Activated naive CD4-positive, alpha-beta T cell treated with anti-CD3 and anti-CD28 coated beads, Interleukin-2, amount 10 ng/mL, durations not matched to agents 7 days and 5 days (primary cell): Measurements from ENCODE around the gene OLIG2.

Source experiments
- CTCF ChIA-PET: fragments of 350-600 bp; sonication (Branson Sonifier 250); formaldehyde crosslinking; loops from one replicate; lab custom pipeline; 2021; ENCODE audit warnings: antibody characterized with exemption; lab: Charles Lee
- DNase-seq: peaks from one replicate; pipeline ENCODE4 v3.0.0-alpha.2; 2020
- H3K27ac Mint-ChIP-seq: one replicate; pipeline ENCODE4 v1.8.0; 2021; ENCODE audit warnings: mild to moderate bottlenecking, moderate library complexity, mixed read lengths
- H3K27me3 Mint-ChIP-seq: one replicate; pipeline ENCODE4 v1.8.0; 2021; ENCODE audit warnings: mild to moderate bottlenecking, mixed read lengths
- H3K36me3 Mint-ChIP-seq: one replicate; pipeline ENCODE4 v1.8.0; 2021; ENCODE audit warnings: mixed read lengths
- H3K4me1 Mint-ChIP-seq: one replicate; pipeline ENCODE4 v1.8.0; 2021; ENCODE audit warnings: mixed read lengths
- H3K4me3 Mint-ChIP-seq: one replicate; pipeline ENCODE4 v1.8.0; 2021; ENCODE audit warnings: mild to moderate bottlenecking, moderate library complexity, mixed read lengths
- H3K9me3 Mint-ChIP-seq: one replicate; pipeline ENCODE4 v1.8.0; 2021; ENCODE audit warnings: mixed read lengths

The OLIG2 gene

DNA sequence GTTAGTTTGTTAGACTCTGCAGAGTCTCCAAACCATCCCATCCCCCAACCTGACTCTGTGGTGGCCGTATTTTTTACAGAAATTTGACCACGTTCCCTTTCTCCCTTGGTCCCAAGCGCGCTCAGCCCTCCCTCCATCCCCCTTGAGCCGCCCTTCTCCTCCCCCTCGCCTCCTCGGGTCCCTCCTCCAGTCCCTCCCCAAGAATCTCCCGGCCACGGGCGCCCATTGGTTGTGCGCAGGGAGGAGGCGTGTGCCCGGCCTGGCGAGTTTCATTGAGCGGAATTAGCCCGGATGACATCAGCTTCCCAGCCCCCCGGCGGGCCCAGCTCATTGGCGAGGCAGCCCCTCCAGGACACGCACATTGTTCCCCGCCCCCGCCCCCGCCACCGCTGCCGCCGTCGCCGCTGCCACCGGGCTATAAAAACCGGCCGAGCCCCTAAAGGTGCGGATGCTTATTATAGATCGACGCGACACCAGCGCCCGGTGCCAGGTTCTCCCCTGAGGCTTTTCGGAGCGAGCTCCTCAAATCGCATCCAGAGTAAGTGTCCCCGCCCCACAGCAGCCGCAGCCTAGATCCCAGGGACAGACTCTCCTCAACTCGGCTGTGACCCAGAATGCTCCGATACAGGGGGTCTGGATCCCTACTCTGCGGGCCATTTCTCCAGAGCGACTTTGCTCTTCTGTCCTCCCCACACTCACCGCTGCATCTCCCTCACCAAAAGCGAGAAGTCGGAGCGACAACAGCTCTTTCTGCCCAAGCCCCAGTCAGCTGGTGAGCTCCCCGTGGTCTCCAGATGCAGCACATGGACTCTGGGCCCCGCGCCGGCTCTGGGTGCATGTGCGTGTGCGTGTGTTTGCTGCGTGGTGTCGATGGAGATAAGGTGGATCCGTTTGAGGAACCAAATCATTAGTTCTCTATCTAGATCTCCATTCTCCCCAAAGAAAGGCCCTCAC, at the start of gene OLIG2:
Gene OLIG2, plus strand, starts transcription at position 447 of the 954 bp plus-strand sequence. CDS start 928 bp downstream, outside the sequence.
- Mint-ChIP-seq H3K27me3 (peaks cover 100% of the 10 kb centered on the region), H3K9me3 (no peaks in the 10 kb centered on the region), H3K4me1 (peaks cover 36% of the 10 kb centered on the region), H3K4me3 (peak within 1 kb of the TSS; percentile 26), H3K27ac (peak within 1 kb of the TSS; percentile 86), H3K36me3 (peaks cover 6% of the 10 kb centered on the region)
- CTCF ChIA-PET = interaction anchor here (1.1 kb wide), 1 partner anchor 86 kb away, joined by 4 read pairs; no protein-coding TSS in a partner anchor
- DNase-seq = no peak

DNA sequence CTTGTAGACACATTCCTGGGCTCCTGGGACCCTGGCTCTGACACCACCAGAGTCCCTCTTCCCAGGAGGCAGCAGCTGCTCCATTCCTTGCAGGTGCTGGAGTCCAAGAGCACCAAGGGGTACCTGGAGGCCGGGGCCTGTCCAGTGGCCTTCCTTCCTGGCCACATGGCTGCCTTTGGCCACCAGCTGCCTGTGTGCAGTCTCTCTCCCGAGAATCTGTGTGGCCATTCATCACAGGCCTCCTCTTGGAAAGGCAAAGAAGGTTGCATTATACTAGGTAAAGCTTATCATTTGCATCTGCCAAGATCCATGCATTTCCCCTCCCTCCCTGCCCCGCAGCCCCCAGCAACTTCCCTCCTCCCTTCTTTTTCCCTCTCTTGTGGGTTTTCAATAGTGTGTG, 48.9 kb upstream of the OLIG2 start:
- Mint-ChIP-seq H3K36me3 (no peaks in the 10 kb centered on the region), H3K27ac (no peak overlapping the region), H3K4me1 (no peaks in the 10 kb centered on the region), H3K27me3 (peaks cover 32% of the 10 kb centered on the region), H3K4me3 (no peak overlapping the region), H3K9me3 (no peaks in the 10 kb centered on the region)
- CTCF ChIA-PET = no interaction called here
- no peak for DNase-seq

DNA sequence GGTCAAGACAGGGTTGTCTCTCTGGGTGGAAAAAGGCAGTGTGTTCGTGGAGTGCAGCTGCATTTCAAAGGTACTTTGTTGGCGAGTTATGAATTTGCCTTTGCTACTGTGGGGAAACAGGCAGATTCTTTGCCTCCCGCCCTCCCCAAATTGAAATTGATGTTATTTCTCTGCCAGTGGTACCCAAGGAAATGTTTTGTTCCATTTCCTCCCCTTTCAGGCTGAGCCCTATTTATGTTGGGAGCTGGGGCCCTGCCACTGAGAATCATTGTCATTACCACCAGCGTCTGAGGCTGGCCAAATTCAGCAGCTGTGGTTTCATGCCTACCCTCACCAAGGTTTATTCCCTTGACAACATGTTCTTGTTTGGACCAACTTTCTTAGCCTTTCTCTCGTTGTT, 48.5 kb upstream of the OLIG2 start:
- no peak overlapping the region for H3K4me3 Mint-ChIP-seq
- peaks cover 32% of the 10 kb centered on the region for H3K27me3 Mint-ChIP-seq
- H3K36me3 Mint-ChIP-seq = no peaks in the 10 kb centered on the region
- H3K27ac Mint-ChIP-seq = no peak overlapping the region
- H3K9me3 Mint-ChIP-seq = no peaks in the 10 kb centered on the region
- DNase-seq = no peak
- H3K4me1 Mint-ChIP-seq = no peaks in the 10 kb centered on the region
- CTCF ChIA-PET = no interaction called here

DNA sequence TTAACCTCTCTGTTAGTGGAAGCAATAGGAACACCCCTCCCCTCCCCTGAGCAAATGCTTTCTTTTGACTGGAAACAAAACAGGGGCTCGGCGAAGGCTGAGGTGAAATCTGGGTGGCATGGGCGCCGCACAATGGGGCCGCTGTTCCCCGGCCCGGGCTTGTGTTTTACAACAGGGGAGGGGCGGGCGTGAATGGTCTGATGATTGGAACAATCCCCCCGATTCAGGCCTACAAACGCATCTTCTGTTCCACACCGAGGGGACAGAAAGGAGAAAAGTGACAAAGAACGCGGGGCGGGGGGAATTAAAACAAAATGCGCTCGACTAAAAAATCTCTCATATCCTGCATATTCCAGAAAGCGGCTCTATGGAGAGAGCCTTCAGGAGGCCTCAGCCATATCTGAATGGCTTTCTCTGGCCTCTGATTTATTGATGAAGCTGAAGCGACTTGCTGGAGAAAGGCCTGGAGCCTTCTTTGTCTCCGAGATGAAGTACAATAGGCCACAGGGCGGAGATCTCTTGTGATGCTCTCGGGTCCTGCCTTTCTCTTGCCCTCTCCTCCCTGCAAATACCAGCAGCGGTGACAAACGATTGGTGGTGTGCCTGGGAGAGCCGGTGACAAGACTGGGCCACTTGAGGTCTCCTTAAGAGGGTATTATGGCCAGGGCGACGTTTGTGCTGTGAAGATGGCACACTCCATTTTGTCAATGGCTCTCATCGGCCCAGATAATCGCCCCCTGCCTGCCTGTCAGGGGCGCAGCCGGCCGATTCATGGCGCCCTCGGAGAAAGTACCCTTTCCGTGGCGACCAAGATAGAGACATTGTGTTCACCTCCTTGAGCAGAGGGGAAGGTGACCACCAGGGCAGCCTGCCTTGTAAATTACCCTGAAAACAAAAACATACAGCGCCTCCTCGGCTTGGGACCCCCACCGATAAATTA, 47.1 kb upstream of the OLIG2 start:
- peaks cover 33% of the 10 kb centered on the region for H3K27me3 Mint-ChIP-seq
- DNase-seq = no peak
- no peaks in the 10 kb centered on the region for H3K36me3 Mint-ChIP-seq
- no peaks in the 10 kb centered on the region for H3K4me1 Mint-ChIP-seq
- H3K27ac Mint-ChIP-seq = no peak overlapping the region
- CTCF ChIA-PET = no interaction called here
- H3K4me3 Mint-ChIP-seq = no peak overlapping the region
- H3K9me3 Mint-ChIP-seq = no peaks in the 10 kb centered on the region

DNA sequence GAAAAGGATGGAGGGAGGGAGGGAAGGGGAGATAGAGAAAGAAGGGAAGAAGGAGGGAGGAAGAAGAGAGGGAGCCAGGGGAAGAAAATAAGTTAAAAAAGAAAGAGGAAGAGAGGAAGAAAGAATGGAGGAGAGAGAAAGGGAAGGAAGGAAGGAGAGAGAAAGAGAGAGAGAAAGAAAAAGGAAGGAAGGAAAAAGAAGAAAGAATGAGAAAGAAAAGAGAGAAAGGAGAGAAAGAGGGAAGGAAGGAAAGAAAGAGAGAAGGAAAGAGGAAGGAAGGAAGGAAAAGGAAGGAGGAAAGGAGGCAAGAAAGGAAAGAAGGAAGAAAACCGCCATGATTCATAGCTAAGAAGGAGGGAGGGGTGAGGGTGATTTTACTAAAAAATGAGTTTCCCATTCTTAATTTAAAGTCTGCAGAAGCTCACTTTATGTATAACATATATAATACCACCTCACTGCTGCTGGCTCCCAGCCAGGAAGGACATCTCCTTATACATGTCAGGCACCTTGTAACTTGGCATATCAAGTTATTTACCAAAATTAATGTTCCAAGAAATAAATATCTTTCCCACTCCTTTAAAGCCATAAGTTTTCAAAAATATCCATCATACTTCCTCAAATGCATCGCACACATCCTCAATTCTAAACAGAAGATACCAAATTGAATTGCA, 46.0 kb upstream of the OLIG2 start:
- H3K4me3 Mint-ChIP-seq = no peak overlapping the region
- no peaks in the 10 kb centered on the region for H3K36me3 Mint-ChIP-seq

DNA sequence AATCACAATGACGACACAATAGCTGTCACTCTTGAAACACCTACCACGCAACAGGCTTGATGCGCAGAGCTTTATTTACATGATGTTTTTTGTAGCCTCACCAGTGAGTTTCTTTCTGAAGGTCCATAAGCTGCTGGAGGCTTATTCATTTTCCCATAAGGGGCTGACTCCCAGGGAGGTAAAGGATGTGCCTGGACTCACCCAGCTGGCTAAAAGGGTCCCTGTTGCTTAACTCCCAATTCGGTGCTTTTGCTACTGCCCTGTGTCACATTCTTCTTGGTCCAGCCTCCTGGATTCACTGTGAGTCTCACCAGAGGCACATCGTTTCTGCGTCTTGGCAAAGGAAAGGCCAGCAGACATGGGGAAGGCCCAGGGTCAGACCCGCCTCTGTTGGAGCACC, 44.6 kb upstream of the OLIG2 start:
- no peaks in the 10 kb centered on the region for H3K9me3 Mint-ChIP-seq
- no peak overlapping the region for H3K4me3 Mint-ChIP-seq
- DNase-seq = no peak
- no peaks in the 10 kb centered on the region for H3K4me1 Mint-ChIP-seq
- H3K27ac Mint-ChIP-seq = no peak overlapping the region
- peaks cover 27% of the 10 kb centered on the region for H3K27me3 Mint-ChIP-seq
- CTCF ChIA-PET = no interaction called here
- no peaks in the 10 kb centered on the region for H3K36me3 Mint-ChIP-seq

More for the DNA sequence above, 46.0 kb upstream of the OLIG2 start:
- Mint-ChIP-seq H3K4me1 (no peaks in the 10 kb centered on the region), H3K27me3 (peaks cover 33% of the 10 kb centered on the region), H3K9me3 (no peaks in the 10 kb centered on the region), H3K27ac (no peak overlapping the region)
- CTCF ChIA-PET = no interaction called here
- DNase-seq = no peak

DNA sequence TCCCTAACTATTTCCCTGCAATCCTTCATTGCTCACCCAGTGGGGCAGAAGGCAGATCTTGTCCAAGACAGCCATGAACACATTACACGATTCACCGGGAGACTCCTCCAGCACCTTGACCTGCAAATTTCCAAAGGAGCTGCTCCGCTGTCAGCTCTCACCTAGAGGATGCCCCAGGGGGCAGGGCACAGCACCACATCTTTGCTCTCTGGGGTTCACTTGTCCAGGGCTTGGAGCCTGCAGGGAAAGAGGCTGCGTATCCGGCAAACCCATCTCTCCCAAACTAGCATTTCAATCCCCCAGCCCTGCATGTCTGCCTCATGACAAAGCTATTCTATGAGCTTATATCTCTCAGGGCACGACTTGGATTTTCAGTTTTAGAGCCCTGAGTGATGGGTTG, 35.1 kb upstream of the OLIG2 start:
- DNase-seq = no peak
- no peaks in the 10 kb centered on the region for H3K4me1 Mint-ChIP-seq
- peaks cover 20% of the 10 kb centered on the region for H3K27me3 Mint-ChIP-seq
- no peaks in the 10 kb centered on the region for H3K9me3 Mint-ChIP-seq
- CTCF ChIA-PET = interaction anchor here (1.0 kb wide), 1 partner anchor 126 kb away, joined by 3 read pairs; no protein-coding TSS in a partner anchor
- no peak overlapping the region for H3K27ac Mint-ChIP-seq
- H3K36me3 Mint-ChIP-seq = no peaks in the 10 kb centered on the region
- no peak overlapping the region for H3K4me3 Mint-ChIP-seq

DNA sequence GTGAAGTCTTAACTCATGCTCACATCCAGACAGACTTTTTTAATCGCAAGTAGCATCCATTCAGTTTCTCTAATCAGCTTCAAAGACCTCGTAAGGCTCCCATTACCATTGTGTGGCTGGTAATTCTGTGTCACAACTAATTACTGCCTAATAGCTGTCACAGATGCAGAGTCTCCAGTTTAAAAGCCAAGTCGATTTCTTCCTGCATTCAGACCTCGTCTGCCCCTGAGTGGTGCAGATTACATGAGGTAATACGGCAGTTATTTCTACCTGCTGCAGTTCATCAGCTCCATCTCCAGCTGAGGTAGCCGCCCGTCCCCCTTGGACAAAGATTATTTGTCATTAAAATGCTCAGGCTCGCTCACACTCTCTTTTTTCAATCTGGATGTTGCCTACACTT, 34.4 kb upstream of the OLIG2 start:
- H3K4me1 Mint-ChIP-seq = no peaks in the 10 kb centered on the region
- H3K9me3 Mint-ChIP-seq = no peaks in the 10 kb centered on the region
- DNase-seq = no peak
- no peak overlapping the region for H3K4me3 Mint-ChIP-seq
- no peaks in the 10 kb centered on the region for H3K36me3 Mint-ChIP-seq
- peaks cover 20% of the 10 kb centered on the region for H3K27me3 Mint-ChIP-seq
- CTCF ChIA-PET = interaction anchor here (1.0 kb wide), 2 partner anchors 51 to 125 kb away, joined by 3 read pairs; no protein-coding TSS in a partner anchor
- H3K27ac Mint-ChIP-seq = no peak overlapping the region

DNA sequence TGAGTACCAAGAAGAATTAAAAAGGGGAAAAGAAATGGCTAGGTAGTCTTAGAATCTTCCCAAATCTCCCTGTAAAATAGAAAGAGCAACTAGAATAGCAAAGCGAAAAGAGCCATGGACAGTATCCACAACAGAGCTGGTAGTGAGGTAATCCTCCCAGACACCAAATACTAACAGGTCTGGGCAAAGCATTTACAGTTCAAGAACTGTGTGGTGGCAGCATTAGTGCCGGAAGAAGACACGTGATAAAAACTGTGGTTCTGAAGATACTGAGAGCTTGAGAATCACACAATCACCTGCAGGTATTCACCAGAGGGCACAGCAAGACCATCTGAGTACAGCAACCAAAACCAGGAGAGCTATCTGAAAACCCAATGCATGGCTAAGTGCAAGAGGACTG, 31.8 kb upstream of the OLIG2 start:
- Mint-ChIP-seq H3K36me3 (no peaks in the 10 kb centered on the region), H3K4me3 (no peak overlapping the region), H3K9me3 (no peaks in the 10 kb centered on the region), H3K27me3 (peaks cover 27% of the 10 kb centered on the region), H3K4me1 (no peaks in the 10 kb centered on the region), H3K27ac (no peak overlapping the region)
- CTCF ChIA-PET = interaction anchor here (0.7 to 3.0 kb wide), 9 partner anchors 9 to 203 kb away, joined by 3 to 20 read pairs (median 4); no protein-coding TSS in a partner anchor
- no peak for DNase-seq

DNA sequence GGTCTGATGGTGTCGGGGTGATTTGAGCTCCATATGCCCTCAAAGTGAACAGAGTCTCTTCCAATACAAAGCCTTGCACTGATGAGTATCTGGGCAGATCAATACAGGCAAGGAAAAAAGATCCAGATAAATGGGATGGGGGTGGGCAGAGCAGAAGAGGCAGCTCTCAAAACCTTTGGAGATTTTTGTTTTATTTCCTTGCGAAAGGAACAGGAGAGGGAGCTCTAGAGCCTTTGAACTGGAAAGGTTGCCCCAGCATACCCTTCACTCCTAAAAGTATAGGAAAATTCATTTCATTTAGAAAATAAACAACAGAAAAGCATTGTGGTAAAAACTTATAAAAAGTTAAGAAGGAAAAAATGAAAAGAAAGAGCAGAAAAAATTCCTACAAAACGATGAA, 31.4 kb upstream of the OLIG2 start:
- H3K36me3 Mint-ChIP-seq = no peaks in the 10 kb centered on the region
- CTCF ChIA-PET = interaction anchor here (0.7 to 3.0 kb wide), 9 partner anchors 9 to 202 kb away, joined by 3 to 20 read pairs (median 4); no protein-coding TSS in a partner anchor
- H3K27me3 Mint-ChIP-seq = peaks cover 24% of the 10 kb centered on the region
- H3K4me1 Mint-ChIP-seq = no peaks in the 10 kb centered on the region
- no peak overlapping the region for H3K4me3 Mint-ChIP-seq
- DNase-seq = no peak
- no peaks in the 10 kb centered on the region for H3K9me3 Mint-ChIP-seq
- H3K27ac Mint-ChIP-seq = no peak overlapping the region

DNA sequence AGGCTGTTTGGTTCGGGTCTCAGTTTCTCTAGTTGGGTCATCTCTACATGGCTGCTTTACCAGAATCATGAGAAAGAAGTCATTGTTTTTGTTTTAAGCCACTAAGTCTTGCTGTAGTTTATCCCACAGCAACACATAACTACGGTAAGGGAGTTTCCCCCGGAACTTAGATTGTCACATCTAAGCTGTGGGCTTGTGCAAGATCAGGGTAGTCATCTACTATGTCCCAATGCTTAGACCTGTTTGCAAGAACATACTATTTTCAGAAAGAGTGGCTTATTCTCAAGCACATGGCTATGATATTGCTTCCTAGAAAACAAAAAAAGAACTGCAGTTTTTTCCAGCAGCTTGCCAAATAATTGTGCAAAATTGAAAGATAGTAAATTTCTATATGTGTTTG, 18.0 kb upstream of the OLIG2 start:
- H3K27me3 Mint-ChIP-seq = peaks cover 35% of the 10 kb centered on the region
- H3K27ac Mint-ChIP-seq = no peak overlapping the region
- CTCF ChIA-PET = no interaction called here
- no peaks in the 10 kb centered on the region for H3K4me1 Mint-ChIP-seq
- H3K9me3 Mint-ChIP-seq = no peaks in the 10 kb centered on the region
- no peak overlapping the region for H3K4me3 Mint-ChIP-seq
- no peak for DNase-seq
- H3K36me3 Mint-ChIP-seq = no peaks in the 10 kb centered on the region

DNA sequence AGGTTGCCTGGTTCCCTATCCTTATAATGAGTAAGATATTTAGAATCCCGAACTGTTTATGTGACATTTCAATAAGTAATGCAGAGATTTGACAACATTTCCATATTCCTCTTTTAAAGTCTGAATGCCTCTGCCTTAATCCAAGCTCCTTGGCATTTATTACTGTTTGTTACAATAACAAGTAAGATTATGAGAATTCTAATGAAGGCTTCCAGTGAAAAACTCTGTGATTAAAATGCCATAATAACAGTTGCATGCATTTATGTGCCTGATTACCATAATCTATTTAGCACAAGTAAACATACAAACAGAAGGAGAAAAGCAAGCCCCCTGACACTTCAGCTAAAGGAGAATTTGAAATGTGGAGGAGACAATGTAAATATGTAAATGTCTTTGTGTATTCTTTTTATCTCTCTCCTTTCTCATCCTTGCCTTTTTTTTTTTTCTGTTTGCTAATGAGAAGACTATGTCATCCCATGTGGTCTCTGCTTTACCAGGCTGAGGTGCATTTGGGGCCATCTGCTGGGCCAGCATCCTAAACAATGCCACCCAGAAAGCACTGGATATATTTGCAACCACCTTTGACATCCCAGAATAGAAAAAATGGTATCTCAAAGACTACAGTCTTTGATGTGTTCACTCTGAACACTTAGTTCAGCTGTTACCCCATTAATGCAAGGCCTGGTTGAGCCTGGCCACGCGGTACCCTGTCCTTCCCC, 17.2 kb upstream of the OLIG2 start:
- CTCF ChIA-PET = no interaction called here
- H3K9me3 Mint-ChIP-seq = no peaks in the 10 kb centered on the region
- no peak overlapping the region for H3K27ac Mint-ChIP-seq

DNA sequence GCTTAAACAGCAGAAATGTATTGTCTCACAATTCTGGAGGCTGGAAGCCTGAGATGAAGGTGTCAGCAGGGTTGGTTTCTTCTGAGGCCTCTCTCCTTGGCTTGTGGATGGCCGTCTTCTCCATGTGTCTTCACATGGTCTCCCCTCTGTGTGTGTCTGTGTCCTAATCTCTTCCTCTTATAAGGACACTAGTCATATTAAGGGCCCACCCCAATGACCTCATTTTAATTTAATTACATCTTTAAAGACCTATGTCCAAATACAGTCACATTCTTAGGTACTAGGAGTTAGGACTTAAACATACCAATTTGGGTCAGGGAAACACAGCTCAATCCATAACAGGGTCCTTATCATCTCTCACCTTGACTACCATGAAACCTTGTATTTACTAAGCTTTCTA, 14.8 kb upstream of the OLIG2 start:
- Mint-ChIP-seq H3K4me1 (no peaks in the 10 kb centered on the region), H3K36me3 (no peaks in the 10 kb centered on the region), H3K27me3 (peaks cover 58% of the 10 kb centered on the region), H3K9me3 (no peaks in the 10 kb centered on the region), H3K27ac (no peak overlapping the region), H3K4me3 (no peak overlapping the region)
- CTCF ChIA-PET = interaction anchor here (1.4 kb wide), 1 partner anchor 9 kb away, joined by 3 read pairs; no protein-coding TSS in a partner anchor
- no peak for DNase-seq

More for the DNA sequence above, 17.2 kb upstream of the OLIG2 start:
- Mint-ChIP-seq H3K4me1 (no peaks in the 10 kb centered on the region), H3K4me3 (no peak overlapping the region), H3K27me3 (peaks cover 42% of the 10 kb centered on the region), H3K36me3 (no peaks in the 10 kb centered on the region)
- no peak for DNase-seq
